GM18499 (cell line): ENCODE measurements around the gene SLAMF6.

Experiments
- ATAC-seq: cut with Tn5 transposase; IDR thresholded peaks from one replicate; pipeline ENCODE4 v1.9.1; 2021; ENCODE audit warnings: moderate number of reproducible peaks; ENCODE audit not compliant: insufficient read depth, unreplicated experiment

Gene SLAMF6

GRCh38 chr1:160438317-160438918 lies 84.6 kb downstream of the SLAMF6 start:
- ATAC-seq = no peak

- no peak for ATAC-seq
Measured at GRCh38 chr1:160437432-160438316, 85.4 kb downstream of the SLAMF6 start.

DNA sequence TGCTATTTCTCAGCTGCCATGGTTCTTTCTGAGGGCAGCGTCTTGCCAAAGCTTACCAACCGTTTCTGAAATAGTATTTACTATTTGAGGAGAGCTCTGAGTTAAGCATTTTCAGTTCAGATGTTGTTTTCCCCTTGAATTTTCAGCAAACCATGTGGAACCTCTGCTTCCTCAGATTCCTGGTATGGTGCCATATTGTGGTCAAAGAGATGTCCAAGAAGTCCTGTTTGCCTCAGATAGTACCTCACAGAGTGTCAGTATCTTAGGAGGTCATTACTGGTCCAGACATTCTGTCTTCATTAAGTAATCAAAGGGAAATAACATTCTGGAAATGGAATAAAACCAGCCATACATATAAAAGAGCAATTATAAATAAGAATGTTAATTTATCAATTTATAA lies 86.1 kb downstream of the SLAMF6 start:
- ATAC-seq = no peak
